Breast epithelium (tissue), 4 donors: ENCODE results near the gene ZNF793. TPM values are rescaled to one million over a fixed set of nuclear protein-coding genes. Genes with fewer than 3 reads are reported as not detected.

Experiments
- DNase-seq, 2 donors: peaks; one replicate each; pipeline ENCODE4 v3.0.0-alpha.2; 2019; ENCODE audit warnings: low spot score in 2 of 2
- H3K27ac ChIP-seq, 2 donors: fragments of 200-600 bp; sonication (generic) in 1 of 2; one replicate each; pipeline ENCODE4 v1.5.1; 2016 to 2019; ENCODE audit warnings: mild to moderate bottlenecking in 1 of 2
- H3K27me3 ChIP-seq, 2 donors: fragments of 200-600 bp; sonication (generic) in 1 of 2; one replicate each; pipeline versions ENCODE4 v1.5.1 to v1.6.0; 2017 to 2019; ENCODE audit warnings: control low read depth in 1 of 2, mild to moderate bottlenecking in 1 of 2
- H3K36me3 ChIP-seq: fragments of 200-600 bp; one replicate; pipeline ENCODE4 v1.5.1; 2019
- H3K4me1 ChIP-seq, 2 donors: fragments of 200-600 bp; sonication (generic); one replicate each; pipeline ENCODE4 v1.5.1; 2016 to 2019; ENCODE audit warnings: control low read depth in 1 of 2
- H3K4me3 ChIP-seq, 3 donors: fragments of 200-600 bp; sonication (generic); 1 replicate in 2 of 3; 2 replicates in 1 of 3; pipeline ENCODE4 v1.5.1; 2016 to 2019; ENCODE audit warnings: mild to moderate bottlenecking in 3 of 3, moderate library complexity in 2 of 3
- H3K9me3 ChIP-seq, 2 donors: fragments of 200-600 bp; sonication (generic) in 1 of 2; one replicate each; pipeline ENCODE4 v1.5.1; 2016 to 2019; ENCODE audit warnings: control low read depth in 1 of 2
- POLR2A ChIP-seq: fragments of 450-650 bp; IDR thresholded peaks from one replicate; pipeline ENCODE4 v1.6.1; 2016; ENCODE audit warnings: antibody characterized with exemption, mild to moderate bottlenecking, moderate library complexity
- POLR2AphosphoS5 ChIP-seq, 3 donors: sonication (generic); formaldehyde crosslinking; IDR thresholded peaks; one replicate each; pipeline ENCODE4 v1.6.1; 2017; ENCODE audit warnings: antibody characterized with exemption in 3 of 3
- intact Hi-C: fragments of 100-400 bp; cut with DNase I; formaldehyde crosslinking; loops from one replicate; pipeline ENCODE4 v1.15.1; 2023; ENCODE audit warnings: low total_unique reads
- total RNA-seq, 3 donors: library from RNA; depleted of rRNA; stranded (reverse); fragments of >200 nt; gene quantifications; one replicate each; pipeline ENCODE4 v1.1.0, GENCODE V29; 2016
- TF ChIP-seq, protein P1 (sequence below), 3 donors: fragments of 450-650 bp; IDR thresholded peaks; one replicate each; pipeline ENCODE4 v1.5.1; 2016 to 2017; ENCODE audit warnings: antibody characterized with exemption in 3 of 3, mild to moderate bottlenecking in 3 of 3, moderate library complexity in 3 of 3

Gene ZNF793
- total RNA-seq, 3 donors from 2014 or later: 1.3 to 10.2 (median 7.2) TPM

DNA sequence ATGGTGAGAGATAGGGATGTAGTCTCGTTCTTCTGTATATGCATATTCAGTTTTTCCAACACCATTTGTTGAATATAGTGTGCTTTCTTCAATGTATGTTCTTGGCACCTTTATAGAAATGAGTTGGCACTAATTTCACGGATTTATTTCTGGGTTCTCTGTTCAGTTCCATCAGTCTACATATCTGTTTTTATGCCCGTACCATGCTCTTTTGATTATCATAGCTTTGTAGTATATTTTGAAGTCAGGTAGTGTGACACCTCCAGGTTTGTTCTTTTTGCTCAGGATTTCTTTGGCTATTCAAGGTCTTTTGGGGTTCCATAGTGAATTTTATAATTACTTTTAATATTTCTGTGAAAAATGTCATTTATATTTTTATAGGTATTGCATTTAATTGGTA lies 14.5 kb upstream of the ZNF793 start:
- Histone ChIP-seq H3K36me3 (no peaks in the 10 kb centered on the region), H3K27me3 (no peaks in the 10 kb centered on the region), H3K4me3 (no peak overlapping the region), H3K9me3 (peaks cover 60 to 73% of the 10 kb centered on the region in 2 donors), H3K4me1 (no peaks in the 10 kb centered on the region), H3K27ac (no peak overlapping the region)
- intact Hi-C loops: no loop called here
- TF ChIP-seq POLR2AphosphoS5 (IDR thresholded peaks at IDR 0.05) (no peak), POLR2A (no peak)
- TF ChIP-seq, protein P1, sequence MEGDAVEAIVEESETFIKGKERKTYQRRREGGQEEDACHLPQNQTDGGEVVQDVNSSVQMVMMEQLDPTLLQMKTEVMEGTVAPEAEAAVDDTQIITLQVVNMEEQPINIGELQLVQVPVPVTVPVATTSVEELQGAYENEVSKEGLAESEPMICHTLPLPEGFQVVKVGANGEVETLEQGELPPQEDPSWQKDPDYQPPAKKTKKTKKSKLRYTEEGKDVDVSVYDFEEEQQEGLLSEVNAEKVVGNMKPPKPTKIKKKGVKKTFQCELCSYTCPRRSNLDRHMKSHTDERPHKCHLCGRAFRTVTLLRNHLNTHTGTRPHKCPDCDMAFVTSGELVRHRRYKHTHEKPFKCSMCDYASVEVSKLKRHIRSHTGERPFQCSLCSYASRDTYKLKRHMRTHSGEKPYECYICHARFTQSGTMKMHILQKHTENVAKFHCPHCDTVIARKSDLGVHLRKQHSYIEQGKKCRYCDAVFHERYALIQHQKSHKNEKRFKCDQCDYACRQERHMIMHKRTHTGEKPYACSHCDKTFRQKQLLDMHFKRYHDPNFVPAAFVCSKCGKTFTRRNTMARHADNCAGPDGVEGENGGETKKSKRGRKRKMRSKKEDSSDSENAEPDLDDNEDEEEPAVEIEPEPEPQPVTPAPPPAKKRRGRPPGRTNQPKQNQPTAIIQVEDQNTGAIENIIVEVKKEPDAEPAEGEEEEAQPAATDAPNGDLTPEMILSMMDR (IDR thresholded peaks at IDR 0.05): no peak
- no peak for DNase-seq

DNA sequence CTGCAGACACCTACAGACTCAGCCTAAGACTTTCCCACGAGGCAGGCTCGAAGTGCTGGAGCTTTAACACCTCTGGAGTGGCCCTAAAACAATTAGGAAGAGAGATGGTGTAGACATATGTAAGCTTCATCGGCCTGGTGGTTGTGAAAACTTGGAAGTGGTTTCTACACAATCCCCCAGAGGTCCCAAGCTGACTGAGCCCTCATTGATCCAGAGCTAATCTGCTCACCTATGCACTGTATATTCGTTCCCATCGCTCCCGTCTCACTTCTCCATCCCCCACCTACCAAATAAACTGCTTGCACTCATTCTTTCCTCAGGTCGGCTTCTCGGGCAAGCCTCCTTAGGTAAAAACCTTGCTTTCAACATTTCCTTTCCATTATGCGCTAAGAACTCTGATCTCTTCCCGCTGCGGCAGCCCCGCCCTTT lies 767 bp upstream of the ZNF793 start:
- H3K4me1 ChIP-seq: no peaks in the 10 kb centered on the region
- DNase-seq: peak in 1 of 2 donors; percentile 73
- TF ChIP-seq POLR2A (no peak), POLR2AphosphoS5 (IDR thresholded peaks at IDR 0.05) (no peak)
- TF ChIP-seq, protein P1 (IDR thresholded peaks at IDR 0.05): no peak
- peak overlapping the region; percentile 93 to 98 for H3K27ac ChIP-seq
- H3K36me3 ChIP-seq: no peaks in the 10 kb centered on the region
- H3K9me3 ChIP-seq: peaks cover 0 to 8% of the 10 kb centered on the region in 2 donors
- intact Hi-C loops: no loop called here
- peak overlapping the region; percentile 50 to 96 (median 60) for H3K4me3 ChIP-seq
- H3K27me3 ChIP-seq: no peaks in the 10 kb centered on the region

DNA sequence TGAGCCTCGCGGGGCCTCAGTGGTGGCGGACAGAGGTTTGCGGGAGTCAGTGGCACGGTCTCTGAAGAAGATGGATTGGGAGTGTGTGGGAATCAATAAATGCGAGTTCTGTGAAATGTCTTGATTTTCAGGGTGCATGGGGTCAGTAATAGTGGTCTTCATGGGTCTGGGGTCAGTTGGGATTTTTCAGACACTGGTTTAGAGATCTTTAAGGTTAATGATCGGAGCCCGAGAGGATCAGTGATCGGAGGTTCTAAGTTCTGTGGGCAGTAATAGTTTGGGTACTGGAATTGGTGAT lies 377 bp downstream of the ZNF793 start:
- no peak for DNase-seq
- Histone ChIP-seq H3K36me3 (no peaks in the 10 kb centered on the region), H3K4me3 (peak overlapping the region; percentile 50 to 96 (median 60)), H3K9me3 (peaks cover 0 to 14% of the 10 kb centered on the region in 2 donors), H3K27me3 (no peaks in the 10 kb centered on the region), H3K27ac (peak overlapping the region; percentile 93 to 98), H3K4me1 (no peaks in the 10 kb centered on the region)
- TF ChIP-seq POLR2AphosphoS5 (IDR thresholded peaks at IDR 0.05) (peak in 1 of 3 donors; percentile 0), POLR2A (no peak)
- TF ChIP-seq, protein P1 (IDR thresholded peaks at IDR 0.05): no peak
- intact Hi-C loops: no loop called here

DNA sequence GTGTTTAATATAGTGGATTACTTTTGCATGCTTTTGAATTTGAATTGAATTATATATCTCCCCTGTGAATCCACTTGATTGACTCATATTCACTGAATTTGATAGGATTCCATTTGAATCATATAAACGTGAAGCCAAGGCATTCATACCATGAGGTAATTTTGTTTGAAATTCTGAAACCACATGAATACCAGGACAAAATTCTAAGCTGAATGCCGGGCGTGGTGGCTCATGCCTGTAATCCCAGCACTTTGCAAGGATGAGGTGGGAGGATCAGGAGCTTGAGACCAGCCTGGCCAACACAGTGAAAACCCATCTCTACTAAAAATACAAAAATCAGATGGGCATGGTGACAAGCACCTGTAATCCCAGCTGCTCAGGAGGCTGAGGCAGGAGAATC lies 4.4 kb downstream of the ZNF793 start:
- intact Hi-C loops: loop anchor here (10.0 kb wide), 1 partner anchor 1636 kb away; no protein-coding TSS in a partner anchor
- no peak overlapping the region for H3K27ac ChIP-seq
- DNase-seq: no peak
- no peak overlapping the region for H3K4me3 ChIP-seq
- no peak for TF ChIP-seq POLR2A
- TF ChIP-seq, protein P1 (IDR thresholded peaks at IDR 0.05): no peak
- no peak for TF ChIP-seq POLR2AphosphoS5 (IDR thresholded peaks at IDR 0.05)
- H3K36me3 ChIP-seq: peaks cover 10% of the 10 kb centered on the region
- peaks cover 20 to 27% of the 10 kb centered on the region in 2 donors for H3K9me3 ChIP-seq
- H3K27me3 ChIP-seq: no peaks in the 10 kb centered on the region
- H3K4me1 ChIP-seq: no peaks in the 10 kb centered on the region

DNA sequence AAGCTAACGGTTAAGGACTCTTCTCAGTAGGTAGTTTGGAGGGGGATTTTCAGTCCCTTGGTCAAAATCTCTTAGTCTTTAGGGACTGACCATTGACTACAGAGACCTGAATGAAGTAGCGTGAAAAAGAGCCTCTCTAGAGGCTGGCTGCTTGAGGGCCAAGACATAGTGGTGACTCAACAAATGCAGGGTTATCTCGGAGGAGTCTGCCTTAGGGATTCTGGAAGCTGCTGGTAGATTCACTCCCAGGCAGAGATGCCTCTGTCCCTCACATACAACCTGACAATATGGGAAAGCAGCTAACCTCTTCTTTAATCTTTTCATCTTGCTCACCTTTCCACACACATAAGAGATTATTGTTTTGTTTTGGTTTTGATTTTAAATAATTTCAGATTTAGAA lies 5.1 kb downstream of the ZNF793 start:
- TF ChIP-seq, protein P1 (IDR thresholded peaks at IDR 0.05): no peak
- no peak overlapping the region for H3K4me3 ChIP-seq
- H3K9me3 ChIP-seq: peaks cover 23 to 28% of the 10 kb centered on the region in 2 donors
- no peak for DNase-seq
- no peak overlapping the region for H3K27ac ChIP-seq
- intact Hi-C loops: loop anchor here (10.0 kb wide), 1 partner anchor 1637 kb away; no protein-coding TSS in a partner anchor
- no peaks in the 10 kb centered on the region for H3K27me3 ChIP-seq
- no peaks in the 10 kb centered on the region for H3K4me1 ChIP-seq
- H3K36me3 ChIP-seq: peaks cover 10% of the 10 kb centered on the region
